ENCODE data around the gene BMPER.

The BMPER gene

GRCh38 chr7:33998476-33998875, 93.1 kb downstream of the BMPER start:
- Histone ChIP-seq H3F3A (ENCODE audit: insufficient read depth) (no peaks in the 10 kb centered on the region), H3K9me2 (replicated peaks; ENCODE audit: insufficient read depth, low read length) (no peaks in the 10 kb centered on the region; the same call in 1 of the 2 replicates), H4K20me1 (ENCODE audit: low read depth, low read length) (no peaks in the 10 kb centered on the region), H3K79me2 (ENCODE audit: insufficient read depth, low read length) (no peaks in the 10 kb centered on the region), H3K4me3 (ENCODE audit: insufficient read depth, low read length, poor library complexity, severe bottlenecking) (no peak overlapping the region), H3K4me2 (ENCODE audit: low read depth, low read length, poor library complexity, severe bottlenecking) (no peak overlapping the region), H3K36me3 (ENCODE audit: low read length) (no peaks in the 10 kb centered on the region), H3K9ac (ENCODE audit: low read length) (no peak overlapping the region), H3K27me3 (ENCODE audit: low read length) (no peaks in the 10 kb centered on the region), H2AFZ (ENCODE audit: low read depth, low read length, severe bottlenecking) (no peak overlapping the region), H3K27ac (ENCODE audit: low read depth, low read length) (no peak overlapping the region), H3K9me3 (ENCODE audit: insufficient read depth, low read length) (no peaks in the 10 kb centered on the region)
- TF ChIP-seq EZH2phosphoT487 (conservative IDR thresholded peaks at IDR 0.05; ENCODE audit: low read length), result no peak
- TF ChIP-seq, protein P1, sequence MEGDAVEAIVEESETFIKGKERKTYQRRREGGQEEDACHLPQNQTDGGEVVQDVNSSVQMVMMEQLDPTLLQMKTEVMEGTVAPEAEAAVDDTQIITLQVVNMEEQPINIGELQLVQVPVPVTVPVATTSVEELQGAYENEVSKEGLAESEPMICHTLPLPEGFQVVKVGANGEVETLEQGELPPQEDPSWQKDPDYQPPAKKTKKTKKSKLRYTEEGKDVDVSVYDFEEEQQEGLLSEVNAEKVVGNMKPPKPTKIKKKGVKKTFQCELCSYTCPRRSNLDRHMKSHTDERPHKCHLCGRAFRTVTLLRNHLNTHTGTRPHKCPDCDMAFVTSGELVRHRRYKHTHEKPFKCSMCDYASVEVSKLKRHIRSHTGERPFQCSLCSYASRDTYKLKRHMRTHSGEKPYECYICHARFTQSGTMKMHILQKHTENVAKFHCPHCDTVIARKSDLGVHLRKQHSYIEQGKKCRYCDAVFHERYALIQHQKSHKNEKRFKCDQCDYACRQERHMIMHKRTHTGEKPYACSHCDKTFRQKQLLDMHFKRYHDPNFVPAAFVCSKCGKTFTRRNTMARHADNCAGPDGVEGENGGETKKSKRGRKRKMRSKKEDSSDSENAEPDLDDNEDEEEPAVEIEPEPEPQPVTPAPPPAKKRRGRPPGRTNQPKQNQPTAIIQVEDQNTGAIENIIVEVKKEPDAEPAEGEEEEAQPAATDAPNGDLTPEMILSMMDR (IDR thresholded peaks at IDR 0.05; ENCODE audit: insufficient read depth, low read length, poor library complexity, severe bottlenecking), result no peak

GRCh38 chr7:34011017-34011695, 105.8 kb downstream of the BMPER start:
- H3K4me2 ChIP-seq (ENCODE audit: low read depth, low read length, poor library complexity, severe bottlenecking), result no peak overlapping the region

GRCh38 chr7:34011696-34012095, 106.4 kb downstream of the BMPER start:
- Histone ChIP-seq H3K36me3 (ENCODE audit: low read length) (no peaks in the 10 kb centered on the region), H3K27ac (ENCODE audit: low read depth, low read length) (no peak overlapping the region), H3K9me3 (ENCODE audit: insufficient read depth, low read length) (no peaks in the 10 kb centered on the region), H3F3A (ENCODE audit: insufficient read depth) (no peaks in the 10 kb centered on the region), H4K20me1 (ENCODE audit: low read depth, low read length) (no peaks in the 10 kb centered on the region), H3K9me2 (replicated peaks; ENCODE audit: insufficient read depth, low read length) (no peaks in the 10 kb centered on the region), H2AFZ (ENCODE audit: low read depth, low read length, severe bottlenecking) (no peak overlapping the region), H3K4me2 (ENCODE audit: low read depth, low read length, poor library complexity, severe bottlenecking) (no peak overlapping the region), H3K4me3 (ENCODE audit: insufficient read depth, low read length, poor library complexity, severe bottlenecking) (no peak overlapping the region), H3K27me3 (ENCODE audit: low read length) (no peaks in the 10 kb centered on the region), H3K9ac (ENCODE audit: low read length) (no peak overlapping the region), H3K79me2 (ENCODE audit: insufficient read depth, low read length) (no peaks in the 10 kb centered on the region)
- no peak for TF ChIP-seq EZH2phosphoT487 (conservative IDR thresholded peaks at IDR 0.05; ENCODE audit: low read length)
- TF ChIP-seq, protein P1 (IDR thresholded peaks at IDR 0.05; ENCODE audit: insufficient read depth, low read length, poor library complexity, severe bottlenecking), result no peak

More at GRCh38 chr7:34011017-34011695, 105.8 kb downstream of the BMPER start:
- Histone ChIP-seq H3K79me2 (ENCODE audit: insufficient read depth, low read length) (no peaks in the 10 kb centered on the region), H2AFZ (ENCODE audit: low read depth, low read length, severe bottlenecking) (no peak overlapping the region), H4K20me1 (ENCODE audit: low read depth, low read length) (no peaks in the 10 kb centered on the region), H3F3A (ENCODE audit: insufficient read depth) (no peaks in the 10 kb centered on the region), H3K27me3 (ENCODE audit: low read length) (no peaks in the 10 kb centered on the region), H3K36me3 (ENCODE audit: low read length) (no peaks in the 10 kb centered on the region), H3K9me3 (ENCODE audit: insufficient read depth, low read length) (no peaks in the 10 kb centered on the region), H3K27ac (ENCODE audit: low read depth, low read length) (no peak overlapping the region), H3K9ac (ENCODE audit: low read length) (no peak overlapping the region), H3K4me3 (ENCODE audit: insufficient read depth, low read length, poor library complexity, severe bottlenecking) (no peak overlapping the region), H3K9me2 (replicated peaks; ENCODE audit: insufficient read depth, low read length) (no peaks in the 10 kb centered on the region)
- no peak for TF ChIP-seq EZH2phosphoT487 (conservative IDR thresholded peaks at IDR 0.05; ENCODE audit: low read length)
- TF ChIP-seq, protein P1 (IDR thresholded peaks at IDR 0.05; ENCODE audit: insufficient read depth, low read length, poor library complexity, severe bottlenecking), result no peak
